GM12892 (cell line): ENCODE measurements around the gene NTSR1. TPM values are rescaled to one million over a fixed set of nuclear protein-coding genes. Genes with fewer than 3 reads are reported as not detected.

ENCODE experiments used
- DNase-seq: peaks from one replicate; pipeline ENCODE4 v3.0.0; 2011; ENCODE audit not compliant: insufficient read length
- FAIRE-seq: peaks from 2 replicates; lab custom pipeline; 2011; peaks lifted over from hg19 to GRCh38; lab: Jason Lieb, UNC
- POLR2A ChIP-seq: IDR thresholded peaks from 2 replicates; pipeline ENCODE4 v1.6.1; 2011; ENCODE audit warnings: low read depth, low read length, control low read depth
- POLR2AphosphoS5 ChIP-seq: IDR thresholded peaks from 2 replicates; pipeline ENCODE4 v1.6.1; 2011; ENCODE audit warnings: low read depth, low read length, control low read depth
- TAF1 ChIP-seq: IDR thresholded peaks from 2 replicates; pipeline ENCODE4 v1.6.1; 2011; ENCODE audit warnings: low read depth, mild to moderate bottlenecking, control low read depth, low read length, borderline replicate concordance
- polyA plus RNA-seq: library from polyadenylated mRNA; unstranded; fragments of >200 nt; gene quantifications from one replicate; pipeline ENCODE4 v1.2.1, GENCODE V29; 2012; ENCODE audit warnings: missing spikeins, inconsistent platforms; ENCODE audit not compliant: missing spikeins

The NTSR1 gene
- not detected for polyA plus RNA-seq

DNA sequence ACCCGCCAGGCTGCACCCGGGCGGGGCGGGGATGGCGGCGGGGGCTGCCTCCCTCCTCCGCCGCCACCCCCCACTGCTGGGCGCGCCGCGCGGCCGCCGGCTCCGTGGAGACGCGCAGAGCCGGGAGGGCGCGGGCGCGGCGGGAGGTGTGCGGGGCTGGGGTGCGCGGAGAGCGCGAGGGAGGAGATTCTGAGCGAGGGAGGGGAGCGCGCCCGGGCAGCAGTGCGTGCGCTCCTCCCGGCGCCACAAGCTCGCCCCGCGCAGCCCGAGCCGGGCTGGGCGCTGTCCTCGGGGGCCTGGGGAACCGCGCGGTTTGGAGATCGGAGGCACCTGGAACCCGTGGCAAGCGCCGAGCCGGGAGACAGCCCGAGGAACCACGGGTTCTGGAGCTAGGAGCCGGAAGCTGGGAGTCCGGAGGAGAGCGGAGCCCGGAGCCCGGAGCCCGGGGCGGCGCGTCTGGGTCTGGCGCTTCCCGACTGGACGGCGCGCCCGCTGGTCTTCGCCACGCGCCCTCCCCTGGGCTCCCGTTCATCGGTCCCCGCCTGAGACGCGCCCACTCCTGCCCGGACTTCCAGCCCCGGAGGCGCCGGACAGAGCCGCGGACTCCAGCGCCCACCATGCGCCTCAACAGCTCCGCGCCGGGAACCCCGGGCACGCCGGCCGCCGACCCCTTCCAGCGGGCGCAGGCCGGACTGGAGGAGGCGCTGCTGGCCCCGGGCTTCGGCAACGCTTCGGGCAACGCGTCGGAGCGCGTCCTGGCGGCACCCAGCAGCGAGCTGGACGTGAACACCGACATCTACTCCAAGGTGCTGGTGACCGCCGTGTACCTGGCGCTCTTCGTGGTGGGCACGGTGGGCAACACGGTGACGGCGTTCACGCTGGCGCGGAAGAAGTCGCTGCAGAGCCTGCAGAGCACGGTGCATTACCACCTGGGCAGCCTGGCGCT is at the start of gene NTSR1:
Gene NTSR1 (plus strand): TSS at position 246 of the 946 bp plus-strand sequence. CDS start 372 bp downstream, at position 618.
- TF ChIP-seq POLR2A (no peak), TAF1 (no peak), POLR2AphosphoS5 (no peak)
- FAIRE-seq: no peak
- DNase-seq: no peak

DNA sequence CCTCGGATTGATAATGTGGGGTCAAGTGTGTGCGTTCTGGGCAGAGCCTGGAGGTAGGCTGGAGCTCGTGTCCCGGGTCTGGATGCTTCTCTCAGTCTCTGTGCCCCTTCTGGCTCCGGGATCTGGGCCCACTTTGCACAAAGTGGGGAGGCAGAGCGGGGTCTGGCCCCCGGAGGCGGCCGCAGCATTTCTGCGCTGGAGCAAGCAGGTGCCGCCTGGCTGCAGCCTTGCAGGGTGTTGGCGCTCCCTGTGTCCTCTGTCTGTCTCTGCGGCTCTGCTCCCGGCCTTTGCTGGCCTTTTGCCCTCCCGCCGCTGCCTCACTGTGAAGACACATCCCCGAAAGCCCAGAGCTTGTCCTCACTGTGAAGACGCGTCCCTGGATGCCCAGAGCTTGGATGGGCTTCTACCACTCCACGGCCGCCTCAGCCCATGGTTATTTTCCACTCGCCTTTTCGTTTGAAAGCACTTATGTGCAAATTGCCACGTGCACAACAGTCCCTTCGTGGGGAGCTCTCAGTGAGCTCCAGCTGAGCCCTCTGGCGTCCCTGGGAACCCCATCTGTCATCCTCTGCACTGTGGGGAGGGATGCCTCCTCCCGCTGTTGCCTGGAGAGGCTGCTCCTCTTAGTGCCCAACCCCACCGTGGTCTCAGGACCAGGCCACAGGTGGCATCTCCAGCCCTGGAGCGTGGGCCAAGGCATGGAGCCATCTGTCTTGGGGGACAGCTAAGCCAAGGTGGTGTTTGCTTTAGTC is 49.0 kb upstream of the NTSR1 start:
- TF ChIP-seq POLR2A (no peak), POLR2AphosphoS5 (no peak), TAF1 (no peak)
- no peak for FAIRE-seq
- no peak for DNase-seq

DNA sequence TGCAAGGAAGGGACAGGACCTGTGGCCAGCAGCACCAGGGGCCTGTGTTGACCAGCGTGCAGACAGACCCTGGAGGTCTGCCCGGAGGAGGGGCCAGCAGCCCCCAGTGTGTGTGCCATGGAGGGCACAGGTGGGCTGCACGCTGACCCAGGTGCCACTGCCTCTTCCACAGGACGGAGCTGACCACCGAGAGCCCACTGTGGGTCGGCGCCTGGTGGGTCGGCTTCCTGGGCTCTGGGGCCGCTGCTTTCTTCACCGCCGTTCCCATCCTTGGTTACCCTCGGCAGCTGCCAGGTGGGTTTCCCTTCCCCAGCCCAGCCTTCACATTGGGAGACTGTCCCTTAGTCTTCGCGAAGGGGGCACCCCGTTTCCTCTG is 48.4 kb upstream of the NTSR1 start:
- no peak for TF ChIP-seq TAF1
- no peak for TF ChIP-seq POLR2AphosphoS5
- no peak for TF ChIP-seq POLR2A
- FAIRE-seq (no peak), DNase-seq (no peak)

DNA sequence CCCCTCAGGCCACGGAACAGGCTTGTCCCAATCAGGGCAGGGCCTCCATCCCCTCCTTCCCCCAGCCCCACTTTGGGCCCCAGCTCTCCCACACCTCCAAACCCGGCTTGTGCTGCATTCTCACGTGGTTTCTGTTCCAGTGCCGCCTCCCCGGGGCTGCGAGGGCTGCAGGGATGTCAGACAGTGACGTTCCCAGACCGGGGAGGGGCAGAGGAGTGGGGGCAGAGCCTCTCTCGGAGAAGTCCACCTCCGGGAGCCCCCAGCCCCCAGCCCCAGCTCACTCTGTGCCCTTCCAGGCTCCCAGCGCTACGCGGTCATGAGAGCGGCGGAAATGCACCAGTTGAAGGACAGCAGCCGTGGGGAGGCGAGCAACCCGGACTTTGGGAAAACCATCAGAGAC is 47.9 kb upstream of the NTSR1 start:
- TF ChIP-seq POLR2A (no peak), POLR2AphosphoS5 (no peak), TAF1 (no peak)
- DNase-seq (no peak), FAIRE-seq (no peak)

GRCh38 chr20:62661647-62662046 is 47.0 kb upstream of the NTSR1 start:
- DNase-seq (no peak), FAIRE-seq (no peak)
- TF ChIP-seq TAF1 (no peak), POLR2AphosphoS5 (no peak)

DNA sequence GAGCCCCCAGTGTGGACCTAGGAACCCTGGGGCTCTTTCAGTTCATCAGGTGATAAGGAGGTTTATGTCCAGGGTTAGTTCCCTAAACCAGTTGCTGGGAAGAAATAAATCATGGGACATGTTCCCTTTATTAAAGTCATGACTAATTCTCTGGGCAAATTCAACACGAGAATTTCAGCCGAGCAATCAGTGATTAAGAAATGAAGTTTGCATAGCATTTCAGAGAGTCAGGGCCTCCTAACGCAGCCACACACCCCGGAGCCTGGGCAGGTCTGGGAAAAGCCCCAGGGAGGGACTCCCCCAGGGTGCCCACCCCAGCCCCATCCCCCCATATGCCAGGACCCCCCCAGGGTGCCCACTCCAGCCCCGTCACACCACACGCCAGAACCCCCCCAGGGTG is 46.2 kb upstream of the NTSR1 start:
- TF ChIP-seq POLR2AphosphoS5 (no peak), TAF1 (no peak), POLR2A (no peak)
- FAIRE-seq: no peak
- DNase-seq: no peak

GRCh38 chr20:62663145-62664018 is 45.3 kb upstream of the NTSR1 start:
- FAIRE-seq: no peak
- no peak for DNase-seq
- no peak for TF ChIP-seq TAF1
- TF ChIP-seq POLR2A: no peak

GRCh38 chr20:62664019-62664971 is 44.3 kb upstream of the NTSR1 start:
- DNase-seq (no peak), FAIRE-seq (no peak)
- TF ChIP-seq POLR2A (no peak), POLR2AphosphoS5 (no peak), TAF1 (no peak)

- DNase-seq: no peak
- TF ChIP-seq POLR2A (no peak), TAF1 (no peak), POLR2AphosphoS5 (no peak)
- FAIRE-seq: no peak
Observed at GRCh38 chr20:62665153-62665754, 43.4 kb upstream of the NTSR1 start.

GRCh38 chr20:62665826-62666735 is 42.6 kb upstream of the NTSR1 start:
- no peak for FAIRE-seq
- TF ChIP-seq POLR2A: no peak
- no peak for TF ChIP-seq POLR2AphosphoS5
- TF ChIP-seq TAF1: no peak
- no peak for DNase-seq
